SIG-M5 (cell line): ENCODE data around the gene CENPC.
"Not testable (repeated sequence)": the region's sequence is repeated elsewhere in the genome, so short reads cannot be mapped to it uniquely, and the experiment has no call there.

ENCODE experiments used
- DNase-seq: peaks from one replicate; lab custom pipeline; 2025; lab: John Stamatoyannopoulos, UW

Gene CENPC

GRCh38 chr4:67466751-67467150, 78.6 kb downstream of the CENPC start:
- DNase-seq: no peak

- DNase-seq: no peak
These were observed 79.6 kb downstream of the CENPC start for GRCh38 chr4:67465763-67466052.

DNA sequence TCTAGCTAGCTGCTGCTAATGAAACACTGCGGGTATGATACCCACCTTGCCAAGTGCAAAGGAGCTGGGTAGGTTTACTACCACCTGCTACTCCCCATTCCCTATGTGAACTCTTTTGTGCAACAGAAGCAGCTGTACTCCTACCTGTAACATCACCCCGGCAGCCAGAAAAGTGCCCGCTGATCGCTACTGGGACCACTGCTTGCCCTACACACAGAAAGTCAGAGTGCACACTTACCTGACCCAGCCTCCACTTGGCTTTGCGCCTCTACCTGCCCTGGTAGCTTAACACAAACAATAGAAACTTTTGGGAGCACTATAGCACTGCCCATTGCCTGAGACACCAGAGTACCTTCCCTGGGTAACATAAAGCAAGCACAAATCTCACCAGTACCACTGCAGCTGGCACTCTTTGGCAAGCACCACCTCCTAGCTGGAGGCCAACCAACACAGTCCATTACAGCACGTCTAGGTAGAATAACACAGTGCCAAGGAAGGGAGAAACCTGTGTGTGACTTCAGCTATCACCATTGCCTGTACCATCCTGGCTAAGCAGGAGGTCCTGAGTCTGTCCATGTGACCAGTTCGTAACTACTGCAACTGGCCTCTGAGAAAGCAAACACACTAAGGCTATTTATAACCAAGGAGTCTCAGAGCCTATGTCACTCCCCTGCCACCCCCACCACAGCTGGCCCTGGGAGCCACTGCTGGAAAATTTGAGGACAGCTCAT, 80.1 kb downstream of the CENPC start:
- no peak for DNase-seq

GRCh38 chr4:67460574-67460973, 84.7 kb downstream of the CENPC start:
- DNase-seq: no peak

DNA sequence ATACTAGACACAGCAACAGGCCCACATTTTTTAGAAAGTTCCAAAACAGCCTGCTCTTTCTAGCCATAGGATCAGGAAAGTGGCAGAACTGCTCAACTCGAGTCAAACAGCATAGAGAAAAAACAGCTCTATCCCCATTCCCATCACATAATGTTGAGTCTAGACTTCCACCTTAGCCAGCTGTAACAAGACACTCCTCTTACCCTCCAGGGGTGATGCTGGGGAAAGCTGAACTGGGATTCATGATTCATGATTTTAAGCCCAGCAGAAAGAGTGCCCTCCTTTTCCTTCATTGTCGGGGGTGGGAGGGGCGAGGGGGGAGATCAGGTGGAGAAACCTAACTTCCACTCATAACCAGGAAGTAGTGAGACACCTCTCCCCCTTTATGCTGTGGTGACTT, 86.1 kb downstream of the CENPC start:
- DNase-seq: no peak

GRCh38 chr4:67456577-67457196, 88.6 kb downstream of the CENPC start:
- no peak for DNase-seq

DNA sequence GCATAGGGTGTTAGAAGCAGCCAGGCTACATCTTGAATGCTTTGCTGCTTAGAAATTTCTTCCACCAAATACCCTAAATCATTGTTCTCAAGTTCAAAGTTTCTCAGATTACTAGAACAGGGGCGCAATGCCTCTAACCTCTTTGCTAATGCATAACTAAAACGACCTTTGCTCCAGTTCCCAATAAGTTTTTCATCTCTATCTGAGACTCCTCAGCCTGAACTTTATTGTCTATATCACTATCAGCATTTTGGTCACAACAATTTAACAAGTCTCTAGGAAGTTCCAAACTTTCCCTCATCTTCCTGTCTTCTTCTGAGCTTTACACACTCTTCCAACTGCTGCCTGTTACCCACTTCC, 92.5 kb downstream of the CENPC start:
- DNase-seq: not testable (repeated sequence)

DNA sequence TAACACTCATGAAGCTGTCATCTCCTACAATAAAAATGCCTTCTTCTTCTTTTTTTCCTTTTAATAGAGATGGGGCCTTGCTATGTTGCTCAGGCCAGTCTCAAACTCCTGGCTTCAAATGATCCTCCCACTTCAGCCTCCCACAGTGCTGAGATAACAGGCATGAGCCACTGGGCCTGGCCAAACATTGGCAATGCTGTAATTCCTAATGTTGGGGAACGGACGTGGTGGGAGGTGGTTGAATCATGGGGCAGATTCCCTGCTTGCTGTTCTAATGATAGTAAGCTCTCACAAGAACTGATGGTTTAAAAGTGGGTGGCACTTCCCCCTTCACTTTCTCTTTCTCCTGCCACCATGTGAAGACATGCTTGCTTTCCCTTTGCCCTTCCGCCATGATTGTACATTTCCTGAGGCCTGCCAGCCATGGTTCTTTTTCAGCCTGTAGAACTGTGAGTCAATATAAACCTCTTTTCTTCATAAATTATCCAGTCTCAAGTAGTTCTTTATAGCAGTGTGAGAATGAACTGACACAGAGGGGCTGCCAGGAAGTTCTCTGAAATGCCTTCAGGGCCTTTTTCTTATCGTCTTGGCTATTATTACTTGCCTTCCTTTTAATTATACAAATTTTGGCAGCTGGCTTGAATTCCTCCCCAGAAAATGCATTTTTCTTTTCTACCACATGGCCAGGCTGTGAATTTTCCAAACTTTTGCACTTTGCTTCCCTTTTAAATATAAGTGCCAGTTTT, 93.0 kb downstream of the CENPC start:
- no peak for DNase-seq

DNA sequence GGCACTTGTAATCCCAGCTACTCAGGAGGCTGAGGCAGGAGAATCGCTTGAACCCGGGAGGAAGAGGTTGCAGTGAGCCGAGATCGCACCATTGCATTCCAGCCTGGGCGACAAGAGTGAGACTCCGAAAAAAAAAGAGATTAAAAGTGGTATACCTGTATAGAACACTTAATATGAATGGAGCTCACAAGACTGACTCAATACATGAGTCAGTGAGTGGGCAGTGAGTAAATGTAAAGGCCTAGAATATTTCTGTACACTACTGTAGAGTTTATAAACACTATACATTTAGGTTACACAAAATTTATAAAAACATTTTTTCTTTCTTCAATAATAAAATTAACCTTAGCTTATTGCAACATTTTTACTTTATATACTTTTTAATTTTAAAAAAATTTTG, 93.8 kb downstream of the CENPC start:
- no peak for DNase-seq

DNA sequence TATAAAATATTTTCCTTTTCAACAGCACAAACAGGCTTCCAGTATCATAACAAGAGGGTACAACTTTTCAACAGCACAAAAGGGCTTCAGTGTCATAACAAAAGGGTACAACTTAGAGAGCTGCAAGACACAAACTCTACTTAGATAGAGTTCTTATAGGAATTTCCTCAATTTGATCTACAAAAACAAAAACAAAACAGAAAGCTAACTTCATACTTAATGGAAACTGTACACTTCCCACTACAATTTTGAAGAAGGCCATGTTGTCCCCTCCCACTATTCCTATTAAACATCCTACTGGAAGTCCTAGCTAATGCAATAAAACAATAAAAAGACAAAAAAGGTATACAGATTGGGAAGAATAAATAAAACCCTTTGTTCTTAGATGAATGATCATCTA, 96.7 kb downstream of the CENPC start:
- DNase-seq: no peak

- no peak for DNase-seq
These were observed 97.4 kb downstream of the CENPC start for GRCh38 chr4:67447873-67448272.

DNA sequence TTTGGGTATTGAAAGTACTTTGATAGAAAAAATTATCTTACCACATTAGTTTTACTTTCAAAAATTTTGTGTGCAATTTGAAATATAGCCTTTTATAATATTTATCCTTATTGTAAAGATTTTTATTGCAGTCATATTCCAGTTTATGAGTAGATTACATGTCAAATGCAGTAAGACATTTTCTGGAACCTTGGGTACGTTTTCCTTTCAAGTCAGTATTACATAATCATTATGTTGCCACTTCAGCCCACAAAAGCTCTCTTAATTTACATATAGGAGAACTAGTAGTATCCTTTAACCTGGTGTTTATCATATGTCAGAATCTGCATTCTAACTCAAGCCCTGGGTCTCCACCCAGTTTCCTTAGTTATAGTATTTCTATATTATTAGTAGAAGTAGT, 98.5 kb downstream of the CENPC start:
- no peak for DNase-seq

- not testable (repeated sequence) for DNase-seq
These were observed 99.4 kb downstream of the CENPC start for GRCh38 chr4:67445881-67446280.

- no peak for DNase-seq
These were observed 106.3 kb downstream of the CENPC start for GRCh38 chr4:67438975-67439374.

DNA sequence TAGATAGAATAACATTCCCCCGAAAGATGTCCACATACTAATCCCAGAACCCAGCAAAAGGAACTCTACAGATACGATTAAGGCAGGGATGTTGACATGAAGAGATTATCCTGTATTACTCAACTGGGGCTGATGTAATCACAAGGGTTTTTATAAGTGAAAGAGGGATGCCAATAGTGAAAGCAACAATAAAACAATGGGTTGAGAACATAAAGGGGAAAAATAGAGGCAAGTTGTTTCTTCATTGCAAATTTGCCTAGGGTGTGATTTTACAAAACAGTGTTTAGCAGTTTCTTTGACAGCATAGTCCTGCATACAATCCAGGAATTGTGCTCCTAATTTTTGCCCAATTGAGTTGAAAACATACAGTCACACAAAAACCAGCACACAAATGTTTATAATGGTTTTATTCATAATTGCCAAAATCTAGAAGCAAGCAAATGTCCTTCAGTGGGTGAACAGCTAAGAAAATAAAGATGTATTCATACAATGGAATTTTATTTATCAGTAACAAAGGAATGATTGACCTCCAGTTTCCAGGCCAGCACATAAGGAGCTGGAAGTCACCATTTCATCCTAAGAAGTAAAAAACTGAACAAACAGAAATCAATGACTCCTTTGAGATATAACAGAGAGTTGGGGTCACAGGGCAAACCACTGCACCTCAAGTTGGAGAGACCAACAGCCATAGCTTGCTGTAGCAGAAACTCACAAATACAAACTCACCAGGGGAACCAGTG, 107.2 kb downstream of the CENPC start:
- no peak for DNase-seq

GRCh38 chr4:67436742-67437141, 108.6 kb downstream of the CENPC start:
- DNase-seq: no peak

GRCh38 chr4:67430989-67431388, 114.3 kb downstream of the CENPC start:
- DNase-seq: no peak

GRCh38 chr4:67428819-67429218, 116.5 kb downstream of the CENPC start:
- no peak for DNase-seq
